K562 (cell line): ENCODE results near the gene TTC39C. TPM values are rescaled to one million over a fixed set of nuclear protein-coding genes. Genes with fewer than 3 reads are reported as not detected.

Source experiments
- ATAC-seq: fragments of 200-7000 bp; cut with Tn5 transposase; 3 replicates; pipeline ENCODE4 v1.9.1; 2020; ENCODE audit warnings: moderate library complexity
- BruUV-seq: library from RNA; stranded (reverse); fragments of 400-500 nt; replicated peaks from 2 replicates; lab custom pipeline; 2021; lab: Mats Ljungman, UMichigan
- CTCF ChIA-PET: fragments of 300-600 bp; formaldehyde crosslinking; extraction: SDS; loops from one replicate; lab custom pipeline; 2021; ENCODE audit warnings: low intra/inter-chr PET ratio; lab: Yijun Ruan, JAX
- POLR2A ChIA-PET: fragments of 300-600, 350-650 bp; sonication (Branson Sonifier 250); formaldehyde crosslinking; extraction: SDS; loops from one replicate; lab custom pipeline; 2021; ENCODE audit warnings: antibody characterized with exemption, inconsistent platforms; lab: Yijun Ruan, JAX
- DNase-seq, 4 experiments: peaks; one replicate each; pipeline versions ENCODE4 v3.0.0 to v3.0.0-alpha.2; 2011 to 2018; ENCODE audit warnings: low spot score in 3 of 4, mixed read lengths in 3 of 4; ENCODE audit errors: extremely low read depth in 1 of 4
- FAIRE-seq: peaks from 2 replicates; lab custom pipeline; 2011; peaks lifted over from hg19 to GRCh38; lab: Jason Lieb, UNC
- H2AFZ ChIP-seq: 2 replicates; pipeline ENCODE4 v1.6.0; 2011; ENCODE audit warnings: low read depth, low read length, control low read depth, inconsistent platforms
- H3K27ac ChIP-seq: fragments of 200-600 bp; 3 replicates; pipeline ENCODE4 v1.8.0; 2011; ENCODE audit warnings: low read depth, mild to moderate bottlenecking, control low read depth, inconsistent platforms, low read length, moderate library complexity, mixed read lengths; ENCODE audit errors: extremely low read depth
- H3K27me3 ChIP-seq, 2 experiments: fragments of 300-600 bp in 1 of 2; 2 replicates in 1 of 2; 3 replicates in 1 of 2; pipeline versions ENCODE4 v1.6.0 to v1.8.0; 2011; ENCODE audit warnings: inconsistent platforms in 2 of 2, low read length in 2 of 2, mild to moderate bottlenecking in 1 of 2, mixed read lengths in 1 of 2, moderate library complexity in 1 of 2; ENCODE audit not compliant: control insufficient read depth in 2 of 2, insufficient read depth in 2 of 2
- H3K36me3 ChIP-seq: fragments of 300-600 bp; 3 replicates; pipeline ENCODE4 v1.8.0; 2011; ENCODE audit warnings: mild to moderate bottlenecking, low read length, inconsistent platforms; ENCODE audit not compliant: control insufficient read depth, insufficient read depth
- H3K4me1 ChIP-seq, 2 experiments: fragments of 200-600 bp in 1 of 2; replicated peaks in 1 of 2; 2 replicates in 1 of 2; 3 replicates in 1 of 2; pipeline versions ENCODE4 v1.5.1 to v1.8.0; 2011; ENCODE audit warnings: inconsistent platforms in 2 of 2, low read length in 2 of 2, mild to moderate bottlenecking in 1 of 2, mixed read lengths in 1 of 2, moderate library complexity in 1 of 2; ENCODE audit not compliant: control insufficient read depth in 2 of 2, insufficient read depth in 2 of 2
- H3K4me2 ChIP-seq: 2 replicates; pipeline ENCODE4 v1.6.1; 2011; ENCODE audit warnings: low read length, control low read depth, inconsistent platforms, mixed read lengths; ENCODE audit not compliant: insufficient read depth
- H3K4me3 ChIP-seq: fragments of 200-600 bp; sonication (generic), shearing (Covaris generic); 2 replicates; pipeline ENCODE4 v1.5.1; 2016; ENCODE audit warnings: control low read depth, inconsistent platforms
- H3K79me2 ChIP-seq: fragments of 200-600 bp; 3 replicates; pipeline ENCODE4 v1.8.0; 2011; ENCODE audit warnings: low read length, inconsistent platforms; ENCODE audit not compliant: control insufficient read depth, insufficient read depth
- H3K9ac ChIP-seq, 2 experiments: 2 replicates each; pipeline versions ENCODE4 v1.6.0 to v1.6.1; 2011; ENCODE audit warnings: low read depth in 2 of 2, low read length in 2 of 2, control low read depth in 1 of 2, inconsistent platforms in 1 of 2, mild to moderate bottlenecking in 1 of 2, mixed read lengths in 1 of 2; ENCODE audit not compliant: insufficient read depth in 1 of 2
- H3K9me1 ChIP-seq: one replicate; pipeline ENCODE4 v1.6.0; 2011; ENCODE audit warnings: inconsistent platforms, mild to moderate bottlenecking, low read length, moderate library complexity; ENCODE audit not compliant: control insufficient read depth, insufficient read depth
- H3K9me3 ChIP-seq: replicated peaks from 2 replicates; pipeline ENCODE4 v1.5.1; 2011; ENCODE audit warnings: low read depth, low read length, inconsistent platforms; ENCODE audit not compliant: control insufficient read depth, insufficient read depth
- H4K20me1 ChIP-seq: replicated peaks from 2 replicates; pipeline ENCODE4 v1.6.1; 2011; ENCODE audit warnings: low read length, inconsistent platforms, mixed read lengths; ENCODE audit not compliant: control insufficient read depth, insufficient read depth
- ADNP ChIP-seq: fragments of 200-800 bp; sonication (Bioruptor generic); IDR thresholded peaks from 2 replicates; pipeline ENCODE4 v1.6.1; 2016; ENCODE audit warnings: missing genetic modification characterization, missing compliant biosample characterization
- ASH1L ChIP-seq: fragments of 450-650 bp; IDR thresholded peaks from 2 replicates; pipeline ENCODE4 v1.6.1; 2018; ENCODE audit warnings: borderline replicate concordance, mild to moderate bottlenecking, low read depth; ENCODE audit not compliant: partially characterized antibody
- CREB1 ChIP-seq, 2 experiments: sonication (generic) in 1 of 2; formaldehyde crosslinking in 1 of 2; IDR thresholded peaks; 2 replicates each; pipeline versions ENCODE4 v1.6.1 to v1.8.0; 2012 to 2022; ENCODE audit warnings: inconsistent platforms in 1 of 2, mild to moderate bottlenecking in 1 of 2, missing genetic modification reagents in 1 of 2, moderate library complexity in 1 of 2
- DACH1 ChIP-seq: fragments of 450-650 bp; IDR thresholded peaks from 2 replicates; pipeline ENCODE4 v1.6.1; 2018; ENCODE audit not compliant: partially characterized antibody
- FIP1L1 ChIP-seq: fragments of 200-400 bp; formaldehyde crosslinking; IDR thresholded peaks from 2 replicates; pipeline ENCODE4 v1.6.1; 2018; ENCODE audit warnings: mild to moderate bottlenecking, low read depth, low read length; ENCODE audit not compliant: poor library complexity, severe bottlenecking
- IFI16 ChIP-seq: fragments of 250-450 bp; sonication (Bioruptor Pico); IDR thresholded peaks from 2 replicates; pipeline ENCODE4 v2.1.2; 2022; ENCODE audit warnings: mild to moderate bottlenecking, inconsistent platforms
- NRF1 ChIP-seq, 2 experiments: fragments of 450-650 bp; IDR thresholded peaks in 1 of 2; conservative IDR thresholded peaks in 1 of 2; 2 replicates each; pipeline ENCODE4 v1.6.1; 2014; ENCODE audit warnings: mild to moderate bottlenecking in 2 of 2
- PHB2 ChIP-seq: fragments of 450-650 bp; IDR thresholded peaks from 2 replicates; pipeline ENCODE4 v1.6.1; 2017; ENCODE audit warnings: low read depth
- SFPQ ChIP-seq: fragments of 200-400 bp; formaldehyde crosslinking; IDR thresholded peaks from 2 replicates; pipeline ENCODE4 v1.6.1; 2017; ENCODE audit warnings: mild to moderate bottlenecking, low read depth, low read length, moderate library complexity
- SMAD4 ChIP-seq: fragments of 250-450 bp; sonication (Bioruptor Pico); conservative IDR thresholded peaks from 2 replicates; pipeline ENCODE4 v1.8.0; 2021; ENCODE audit warnings: inconsistent platforms, mild to moderate bottlenecking, moderate library complexity
- ZC3H4 ChIP-seq: sonication (generic); formaldehyde crosslinking; IDR thresholded peaks from 2 replicates; pipeline ENCODE4 v1.9.0; 2021; ENCODE audit warnings: missing genetic modification reagents, borderline replicate concordance
- ZNF146 ChIP-seq: IDR thresholded peaks from one replicate; pipeline ENCODE4 v1.6.1; 2018; ENCODE audit warnings: missing compliant biosample characterization; ENCODE audit not compliant: unreplicated experiment
- ZNF277 ChIP-seq: fragments of 250-450 bp; sonication (Bioruptor Pico); IDR thresholded peaks from 2 replicates; pipeline ENCODE4 v1.8.0; 2022; ENCODE audit warnings: inconsistent platforms, mild to moderate bottlenecking, moderate library complexity, borderline replicate concordance
- WGBS: fragments of 100-300 bp; shearing (Covaris generic); methylation state at CpG from one replicate; pipeline ENCODE4 v1.1.6; 2016; ENCODE audit warnings: low coverage, mixed read lengths; ENCODE audit not compliant: insufficient coverage; ENCODE audit errors: missing lambda C conversion rate; 5-methylcytosine and 5-hydroxymethylcytosine counted together
- in situ Hi-C: fragments of 300-500 bp; cut with MboI; formaldehyde crosslinking; loops from 4 replicates; pipeline ENCODE4 v1.15.0; 2018; ENCODE audit warnings: inconsistent platforms, mixed read lengths
- intact Hi-C: fragments of 100-400 bp; cut with micrococcal nuclease; formaldehyde crosslinking; loops from 2 replicates; pipeline ENCODE4 v1.14.2; 2022
- polyA plus RNA-seq, 8 experiments: library from polyadenylated mRNA; depleted of rRNA in 4 of 8; stranded (reverse) in 5 of 8; unstranded in 3 of 8; fragments of >200 nt; fragmentation: Nextera tagmentation in 2 of 8; fragmentation: Illumina TruSeq in 1 of 8; extraction: Ambion mirVana in 2 of 8; extraction: Trizol in 1 of 8; gene quantifications; 2 replicates each; pipeline versions ENCODE4 v1.2.1 to v1.2.3, GENCODE V29; 2011 to 2014; ENCODE audit warnings: inconsistent platforms in 1 of 8, missing spikeins in 1 of 8
- total RNA-seq, 7 experiments: library from RNA; depleted of rRNA in 6 of 7; stranded (reverse); fragments of >200 nt in 6 of 7; fragmentation: Illumina TruSeq in 2 of 7; extraction: Trizol in 2 of 7; gene quantifications; 2 replicates each; pipeline versions ENCODE4 v1.2.1 to v1.2.3, GENCODE V29; 2011 to 2021; ENCODE audit warnings: low replicate concordance in 1 of 7
- TF ChIP-seq, protein P1 (sequence below): fragments of 250-450 bp; sonication (Bioruptor Pico); IDR thresholded peaks from 2 replicates; pipeline ENCODE4 v1.8.0; 2021; ENCODE audit warnings: moderate library complexity, mild to moderate bottlenecking, inconsistent platforms

The TTC39C gene
- total and polyA plus RNA-seq, 9 of the 15 experiments (the other 6 are each of a cell fraction or from before 2014, with no cell fraction given): 0.01 to 0.58 (median 0.18) TPM; not detected in 5

DNA sequence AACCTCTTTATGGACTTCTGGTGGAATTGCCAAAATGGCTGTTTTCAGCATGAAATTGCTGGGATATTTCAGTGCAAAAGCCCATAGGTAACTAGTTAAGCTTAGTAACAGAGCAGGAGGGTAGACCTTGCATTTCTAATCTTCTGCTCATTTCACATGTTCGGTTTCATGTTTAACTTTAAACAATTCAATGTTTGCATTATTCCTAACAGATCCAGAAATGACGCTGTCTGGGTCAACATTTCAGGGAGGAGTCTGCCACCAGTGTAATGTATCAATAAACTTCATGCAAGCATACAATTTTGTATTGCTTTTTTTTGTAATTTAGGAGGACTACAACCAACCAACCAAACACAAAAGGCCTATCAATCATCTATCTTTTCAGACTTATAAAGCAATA lies 146.8 kb downstream of the TTC39C start:
- in situ Hi-C loops (no loop called here), intact Hi-C loops (no loop called here)
- no peak overlapping the region for H3K9ac ChIP-seq
- TF ChIP-seq SMAD4 (CRISPR knock-in tag): no peak
- no peak for TF ChIP-seq ZNF146 (CRISPR knock-in tag)
- no peak for TF ChIP-seq NRF1 (conservative IDR thresholded peaks at IDR 0.05 in 1 of 2, IDR thresholded peaks at IDR 0.05 in 1 of 2)
- TF ChIP-seq CREB1 (IDR thresholded peaks at IDR 0.05): no peak
- TF ChIP-seq CREB1 (CRISPR knock-in tag; IDR thresholded peaks at IDR 0.05): no peak
- TF ChIP-seq ZNF277: no peak
- TF ChIP-seq IFI16 (CRISPR knock-in tag): no peak
- no peak for TF ChIP-seq ZC3H4 (CRISPR knock-in tag)
- TF ChIP-seq PHB2: no peak
- no peak for TF ChIP-seq FIP1L1
- no peak for TF ChIP-seq ASH1L
- no peak for TF ChIP-seq DACH1
- TF ChIP-seq SFPQ: no peak
- no peak for TF ChIP-seq ADNP (tag)
- TF ChIP-seq, protein P1, sequence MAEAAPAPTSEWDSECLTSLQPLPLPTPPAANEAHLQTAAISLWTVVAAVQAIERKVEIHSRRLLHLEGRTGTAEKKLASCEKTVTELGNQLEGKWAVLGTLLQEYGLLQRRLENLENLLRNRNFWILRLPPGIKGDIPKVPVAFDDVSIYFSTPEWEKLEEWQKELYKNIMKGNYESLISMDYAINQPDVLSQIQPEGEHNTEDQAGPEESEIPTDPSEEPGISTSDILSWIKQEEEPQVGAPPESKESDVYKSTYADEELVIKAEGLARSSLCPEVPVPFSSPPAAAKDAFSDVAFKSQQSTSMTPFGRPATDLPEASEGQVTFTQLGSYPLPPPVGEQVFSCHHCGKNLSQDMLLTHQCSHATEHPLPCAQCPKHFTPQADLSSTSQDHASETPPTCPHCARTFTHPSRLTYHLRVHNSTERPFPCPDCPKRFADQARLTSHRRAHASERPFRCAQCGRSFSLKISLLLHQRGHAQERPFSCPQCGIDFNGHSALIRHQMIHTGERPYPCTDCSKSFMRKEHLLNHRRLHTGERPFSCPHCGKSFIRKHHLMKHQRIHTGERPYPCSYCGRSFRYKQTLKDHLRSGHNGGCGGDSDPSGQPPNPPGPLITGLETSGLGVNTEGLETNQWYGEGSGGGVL (CRISPR knock-in tag): no peak
- no peaks in the 10 kb centered on the region for H4K20me1 ChIP-seq
- H3K9me3 ChIP-seq: no peaks in the 10 kb centered on the region
- H3K9me1 ChIP-seq: no peaks in the 10 kb centered on the region
- H3K4me1 ChIP-seq: no peaks in the 10 kb centered on the region
- ChIA-PET POLR2A (no interaction called here), CTCF (no interaction called here)
- H3K4me3 ChIP-seq: no peak overlapping the region
- H3K27me3 ChIP-seq: peaks cover 3 to 8% of the 10 kb centered on the region in 2 experiments; a peak in 2 of 5 replicates
- no peaks in the 10 kb centered on the region for H3K36me3 ChIP-seq
- BruUV-seq: no TSS peak
- no peak for FAIRE-seq
- DNase-seq: no peak
- H3K79me2 ChIP-seq: no peaks in the 10 kb centered on the region
- H3K27ac ChIP-seq: no peak overlapping the region
- no peak overlapping the region for H2AFZ ChIP-seq
- WGBS: 0% methylated on average over 2 of the region's 2 CpGs
- H3K4me2 ChIP-seq: no peak overlapping the region
- no peak for ATAC-seq
